Trophoblast cell (in vitro differentiated cells and primary cell): ENCODE data around the gene BCDIN3D.

Experiments used
- DNase-seq, 2 donors: peaks; one replicate each; pipeline ENCODE4 v3.0.0-alpha.2; 2016
- H2AFZ ChIP-seq: 2 replicates; pipeline ENCODE4 v1.6.1; 2013; ENCODE audit warnings: low read length, moderate library complexity, mild to moderate bottlenecking; ENCODE audit not compliant: insufficient read depth, poor library complexity
- H2AK5ac ChIP-seq: 2 replicates; pipeline ENCODE4 v1.6.1; 2013; ENCODE audit warnings: mild to moderate bottlenecking, low read length
- H2BK120ac ChIP-seq: 2 replicates; pipeline ENCODE4 v1.6.1; 2013; ENCODE audit warnings: low read length, mild to moderate bottlenecking, moderate library complexity; ENCODE audit not compliant: insufficient read depth, poor library complexity
- H2BK12ac ChIP-seq: 2 replicates; pipeline ENCODE4 v1.6.1; 2013; ENCODE audit warnings: mild to moderate bottlenecking, low read length, moderate library complexity
- H2BK5ac ChIP-seq: 2 replicates; pipeline ENCODE4 v1.6.1; 2013; ENCODE audit warnings: low read length, low read depth, moderate library complexity, mild to moderate bottlenecking; ENCODE audit not compliant: poor library complexity
- H3K14ac ChIP-seq: 2 replicates; pipeline ENCODE4 v1.6.1; 2013; ENCODE audit warnings: mild to moderate bottlenecking, low read length
- H3K18ac ChIP-seq: 2 replicates; pipeline ENCODE4 v1.6.1; 2013; ENCODE audit warnings: mild to moderate bottlenecking, low read length
- H3K23ac ChIP-seq: 2 replicates; pipeline ENCODE4 v1.6.1; 2013; ENCODE audit warnings: low read length
- H3K27ac ChIP-seq: 2 replicates; pipeline ENCODE4 v1.5.1; 2013; ENCODE audit warnings: low read depth, mild to moderate bottlenecking, inconsistent platforms, low read length, moderate library complexity
- H3K27me3 ChIP-seq: 2 replicates; pipeline ENCODE4 v1.6.1; 2013; ENCODE audit warnings: inconsistent platforms, mild to moderate bottlenecking, low read length, moderate library complexity; ENCODE audit not compliant: insufficient read depth
- H3K36me3 ChIP-seq, 2 experiments: 1 replicate in 1 of 2; 2 replicates in 1 of 2; pipeline ENCODE4 v1.6.1; 2013; ENCODE audit warnings: low read length in 2 of 2, mild to moderate bottlenecking in 2 of 2, moderate library complexity in 1 of 2; ENCODE audit not compliant: insufficient read depth in 2 of 2, control insufficient read depth in 1 of 2
- H3K4ac ChIP-seq: 2 replicates; pipeline ENCODE4 v1.6.1; 2013; ENCODE audit warnings: low read depth, mild to moderate bottlenecking, low read length, moderate library complexity
- H3K4me1 ChIP-seq, 2 experiments: 1 replicate in 1 of 2; 2 replicates in 1 of 2; pipeline ENCODE4 v1.6.1; 2013; ENCODE audit warnings: low read length in 2 of 2, mild to moderate bottlenecking in 2 of 2, moderate library complexity in 1 of 2; ENCODE audit not compliant: insufficient read depth in 2 of 2, control insufficient read depth in 1 of 2
- H3K4me2 ChIP-seq: 2 replicates; pipeline ENCODE4 v1.6.1; 2013; ENCODE audit warnings: inconsistent platforms, mild to moderate bottlenecking, low read length, moderate library complexity
- H3K4me3 ChIP-seq: 2 replicates; pipeline ENCODE4 v1.5.1; 2013; ENCODE audit warnings: mild to moderate bottlenecking, low read depth, low read length, inconsistent platforms
- H3K79me1 ChIP-seq: one replicate; pipeline ENCODE4 v1.6.1; 2013; ENCODE audit warnings: low read length
- H3K79me2 ChIP-seq: 2 replicates; pipeline ENCODE4 v1.6.1; 2013; ENCODE audit warnings: low read length, mild to moderate bottlenecking; ENCODE audit not compliant: control insufficient read depth, insufficient read depth, poor library complexity
- H3K9ac ChIP-seq: 2 replicates; pipeline ENCODE4 v1.6.1; 2013; ENCODE audit warnings: mild to moderate bottlenecking, low read length
- H3K9me3 ChIP-seq: 2 replicates; pipeline ENCODE4 v1.6.1; 2013; ENCODE audit warnings: low read depth, mild to moderate bottlenecking, control low read depth, inconsistent platforms, low read length; ENCODE audit not compliant: insufficient read depth
- H4K12ac ChIP-seq: 2 replicates; pipeline ENCODE4 v1.6.1; 2013; ENCODE audit warnings: low read depth, mild to moderate bottlenecking, low read length, moderate library complexity
- H4K8ac ChIP-seq: 2 replicates; pipeline ENCODE4 v1.6.1; 2013; ENCODE audit warnings: low read depth, mild to moderate bottlenecking, low read length, moderate library complexity
- H4K91ac ChIP-seq: one replicate; pipeline ENCODE4 v1.6.1; 2013; ENCODE audit warnings: low read depth, mild to moderate bottlenecking, low read length, moderate library complexity
- WGBS: extraction: QIAGEN DNeasy Blood & Tissue Kit; methylation state at CpG from one replicate; pipeline ENCODE4 v1.1.7; 2013; ENCODE audit warnings: missing lambda C conversion rate; ENCODE audit not compliant: insufficient read length, insufficient coverage; ENCODE audit errors: extremely low coverage; 5-methylcytosine and 5-hydroxymethylcytosine counted together

BCDIN3D gene

GRCh38 chr12:49811961-49812401 lies 30.9 kb downstream of the BCDIN3D start:
- H3K18ac ChIP-seq: no peak overlapping the region
- no peak overlapping the region for H4K8ac ChIP-seq
- no peak overlapping the region for H2BK120ac ChIP-seq
- no peaks in the 10 kb centered on the region for H3K9me3 ChIP-seq
- peaks cover 8 to 9% of the 10 kb centered on the region in 2 experiments for H3K36me3 ChIP-seq
- no peak overlapping the region for H3K27ac ChIP-seq
- H3K27me3 ChIP-seq: no peaks in the 10 kb centered on the region
- H2AK5ac ChIP-seq: no peak overlapping the region
- no peak overlapping the region for H3K9ac ChIP-seq
- H3K79me2 ChIP-seq: peaks cover 7% of the 10 kb centered on the region
- peaks cover 26 to 28% of the 10 kb centered on the region in 2 experiments for H3K4me1 ChIP-seq
- no peak for DNase-seq
- no peak overlapping the region for H3K4me3 ChIP-seq
- H3K23ac ChIP-seq: no peak overlapping the region
- no peak overlapping the region for H3K14ac ChIP-seq
- no peak overlapping the region for H4K91ac ChIP-seq
- no CpG with 5 or more reads among the region's 4 CpGs for WGBS
- no peak overlapping the region for H4K12ac ChIP-seq
- H2BK5ac ChIP-seq: no peak overlapping the region
- H3K4ac ChIP-seq: no peak overlapping the region
- H3K79me1 ChIP-seq: peaks cover 19% of the 10 kb centered on the region
- no peak overlapping the region for H2BK12ac ChIP-seq
- H3K4me2 ChIP-seq: no peak overlapping the region
- no peak overlapping the region for H2AFZ ChIP-seq

- H2AFZ ChIP-seq: no peak overlapping the region
- no peak overlapping the region for H3K4ac ChIP-seq
- peaks cover 7% of the 10 kb centered on the region for H3K79me2 ChIP-seq
- H2AK5ac ChIP-seq: no peak overlapping the region
- no peak overlapping the region for H2BK12ac ChIP-seq
- WGBS: no CpG with 5 or more reads among the region's 5 CpGs
- no peak overlapping the region for H3K18ac ChIP-seq
- H3K4me1 ChIP-seq: peaks cover 29 to 33% of the 10 kb centered on the region in 2 experiments
- H3K36me3 ChIP-seq: peaks cover 8 to 9% of the 10 kb centered on the region in 2 experiments
- no peak overlapping the region for H4K12ac ChIP-seq
- no peak overlapping the region for H2BK5ac ChIP-seq
- H3K23ac ChIP-seq: no peak overlapping the region
- no peak overlapping the region for H2BK120ac ChIP-seq
- DNase-seq: no peak
- no peak overlapping the region for H3K14ac ChIP-seq
- no peak overlapping the region for H3K9ac ChIP-seq
- no peak overlapping the region for H3K4me3 ChIP-seq
- no peak overlapping the region for H4K8ac ChIP-seq
- H3K27me3 ChIP-seq: no peaks in the 10 kb centered on the region
- no peak overlapping the region for H4K91ac ChIP-seq
- no peak overlapping the region for H3K4me2 ChIP-seq
- H3K79me1 ChIP-seq: peaks cover 19% of the 10 kb centered on the region
- H3K27ac ChIP-seq: no peak overlapping the region
- H3K9me3 ChIP-seq: peaks cover 2% of the 10 kb centered on the region
Observed at GRCh38 chr12:49811136-49811535, 31.8 kb downstream of the BCDIN3D start.

- Histone ChIP-seq H3K14ac (no peak overlapping the region), H4K12ac (no peak overlapping the region), H3K79me1 (peaks cover 19% of the 10 kb centered on the region), H3K4me2 (peak overlapping the region; percentile 33), H3K9me3 (peaks cover 2% of the 10 kb centered on the region), H4K91ac (peak overlapping the region; percentile 22), H3K4me1 (peaks cover 29 to 33% of the 10 kb centered on the region in 2 experiments), H3K9ac (no peak overlapping the region), H2AFZ (no peak overlapping the region), H3K79me2 (peaks cover 7% of the 10 kb centered on the region), H2BK120ac (no peak overlapping the region), H2BK5ac (no peak overlapping the region), H2AK5ac (peak overlapping the region; percentile 9), H3K36me3 (peaks cover 13 to 16% of the 10 kb centered on the region in 2 experiments), H3K4me3 (no peak overlapping the region), H4K8ac (no peak overlapping the region), H3K4ac (no peak overlapping the region), H3K18ac (peak overlapping the region; percentile 8), H3K27me3 (no peaks in the 10 kb centered on the region), H3K23ac (no peak overlapping the region), H3K27ac (peak overlapping the region; percentile 94), H2BK12ac (no peak overlapping the region)
- DNase-seq: no peak
- whole genome bisulfite sequencing: no CpG with 5 or more reads among the region's 9 CpGs
Observed at GRCh38 chr12:49809906-49810389, 33.0 kb downstream of the BCDIN3D start.

GRCh38 chr12:49809381-49809905 lies 33.5 kb downstream of the BCDIN3D start:
- Histone ChIP-seq H3K4me3 (no peak overlapping the region), H3K14ac (peak overlapping the region; percentile 83), H3K4ac (peak overlapping the region; percentile 68), H3K4me2 (peak overlapping the region; percentile 33), H3K9me3 (peaks cover 2% of the 10 kb centered on the region), H3K27ac (peak overlapping the region; percentile 94), H3K79me2 (peaks cover 7% of the 10 kb centered on the region), H2AFZ (peak overlapping the region; percentile 14), H3K27me3 (no peaks in the 10 kb centered on the region), H3K18ac (peak overlapping the region; percentile 58), H3K79me1 (peaks cover 19% of the 10 kb centered on the region), H2BK5ac (peak overlapping the region; percentile 42), H3K9ac (peak overlapping the region; percentile 6), H3K36me3 (peaks cover 17 to 21% of the 10 kb centered on the region in 2 experiments), H2BK12ac (peak overlapping the region; percentile 58), H4K91ac (peak overlapping the region; percentile 83), H2AK5ac (peak overlapping the region; percentile 69), H3K23ac (no peak overlapping the region), H4K8ac (peak overlapping the region; percentile 78), H3K4me1 (peaks cover 29 to 33% of the 10 kb centered on the region in 2 experiments), H2BK120ac (peak overlapping the region; percentile 75), H4K12ac (peak overlapping the region; percentile 79)
- DNase-seq: no peak
- no CpG with 5 or more reads among the region's 4 CpGs for WGBS
